ENCODE measurements around the gene SARS2.
"Not testable (repeated sequence)": the region's sequence is repeated elsewhere in the genome, so short reads cannot be mapped to it uniquely, and the experiment has no call there.

Gene SARS2

GRCh38 chr19:38946229-38947010 lies 15.9 kb upstream of the SARS2 start:
- peak; percentile 40 for DNase-seq

- DNase-seq, result no peak
Observed at GRCh38 chr19:38945562-38946228, 15.1 kb upstream of the SARS2 start.

DNA sequence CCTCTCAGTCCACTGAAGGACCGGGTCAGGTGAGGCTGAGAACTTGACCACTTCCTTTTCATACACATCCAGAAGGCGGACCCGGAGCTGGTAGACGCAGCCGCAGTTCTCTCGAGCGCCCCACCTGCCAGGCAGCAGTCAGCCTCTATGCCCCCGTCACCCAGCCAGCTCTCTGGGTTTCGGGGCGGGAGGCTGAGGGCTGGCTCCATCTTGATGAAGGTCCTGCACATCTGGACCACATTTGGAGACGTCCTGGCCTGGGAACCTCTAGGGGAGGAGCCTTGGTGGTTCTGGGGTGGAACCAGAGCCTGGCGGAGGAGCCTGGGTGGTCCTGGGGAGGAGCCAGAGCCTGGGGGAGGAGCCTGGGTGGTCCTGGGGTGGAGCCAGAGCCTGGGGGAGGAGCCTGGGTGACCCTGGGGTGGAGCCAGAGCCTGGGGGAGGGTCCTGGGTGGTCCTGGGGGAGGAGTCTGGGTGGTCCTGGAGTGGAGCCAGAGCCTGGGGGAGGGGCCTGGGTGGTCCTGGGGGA lies 14.5 kb upstream of the SARS2 start:
- DNase-seq, result peak; percentile 64

DNA sequence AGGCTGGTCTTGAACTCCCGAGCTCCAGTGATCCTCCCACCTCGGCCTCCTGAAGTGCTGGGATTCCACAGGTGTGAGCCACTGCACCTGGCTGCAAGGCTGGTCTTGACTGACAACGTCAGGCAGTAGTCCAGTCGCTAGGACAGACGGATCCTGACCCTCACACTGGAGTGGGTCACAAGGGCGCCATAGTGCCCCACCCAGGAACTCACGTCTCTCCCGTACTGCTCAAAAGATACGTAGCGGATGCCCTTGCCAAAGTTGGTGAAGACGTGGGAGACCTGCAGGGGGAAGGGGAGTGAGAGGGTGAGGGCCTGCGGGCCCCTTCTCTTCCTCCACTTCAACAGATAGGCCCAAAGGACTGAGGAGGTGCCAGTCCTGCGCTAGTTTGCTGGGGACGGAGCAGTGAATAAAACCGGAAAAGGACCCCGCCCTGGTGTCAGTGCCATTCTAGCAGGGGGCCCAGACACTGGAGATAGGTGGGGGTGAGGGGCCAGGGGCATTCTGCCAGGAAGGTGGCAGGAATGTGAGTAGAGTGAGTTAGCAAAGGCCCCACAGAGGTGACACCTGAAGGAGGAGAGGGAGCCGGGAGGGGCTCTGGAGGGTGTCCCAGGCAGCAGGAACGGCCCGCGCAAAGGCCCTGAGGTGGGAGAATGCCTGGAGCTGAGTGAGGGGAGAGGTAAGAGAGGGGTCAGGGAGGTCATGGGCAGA lies 12.1 kb upstream of the SARS2 start:
- DNase-seq, result no peak

GRCh38 chr19:38941979-38942378 lies 11.4 kb upstream of the SARS2 start:
- DNase-seq, result no peak

GRCh38 chr19:38941466-38941865 lies 10.9 kb upstream of the SARS2 start:
- not testable (repeated sequence) for DNase-seq

- no peak for DNase-seq
Observed at GRCh38 chr19:38939957-38940356, 9.4 kb upstream of the SARS2 start.

- DNase-seq, result no peak
Observed at GRCh38 chr19:38933544-38933943, 3.0 kb upstream of the SARS2 start.

- peak; percentile 35 for DNase-seq
Observed at GRCh38 chr19:38932425-38933179, 2.0 kb upstream of the SARS2 start.

DNA sequence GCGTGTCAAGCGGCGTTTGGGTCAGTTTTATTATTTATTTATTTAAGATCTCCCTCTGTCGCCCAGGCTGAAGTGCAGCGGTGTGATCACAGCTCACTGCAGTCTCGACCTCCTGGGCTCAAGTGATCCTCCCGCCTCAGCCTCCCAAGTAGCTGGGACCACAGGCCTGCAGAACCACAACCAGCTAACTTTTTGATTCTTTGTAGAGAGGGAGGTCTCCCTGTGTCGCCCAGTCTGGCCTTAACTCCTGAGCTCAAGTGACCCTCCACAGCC lies 894 bp upstream of the SARS2 start:
- DNase-seq, result no peak

DNA sequence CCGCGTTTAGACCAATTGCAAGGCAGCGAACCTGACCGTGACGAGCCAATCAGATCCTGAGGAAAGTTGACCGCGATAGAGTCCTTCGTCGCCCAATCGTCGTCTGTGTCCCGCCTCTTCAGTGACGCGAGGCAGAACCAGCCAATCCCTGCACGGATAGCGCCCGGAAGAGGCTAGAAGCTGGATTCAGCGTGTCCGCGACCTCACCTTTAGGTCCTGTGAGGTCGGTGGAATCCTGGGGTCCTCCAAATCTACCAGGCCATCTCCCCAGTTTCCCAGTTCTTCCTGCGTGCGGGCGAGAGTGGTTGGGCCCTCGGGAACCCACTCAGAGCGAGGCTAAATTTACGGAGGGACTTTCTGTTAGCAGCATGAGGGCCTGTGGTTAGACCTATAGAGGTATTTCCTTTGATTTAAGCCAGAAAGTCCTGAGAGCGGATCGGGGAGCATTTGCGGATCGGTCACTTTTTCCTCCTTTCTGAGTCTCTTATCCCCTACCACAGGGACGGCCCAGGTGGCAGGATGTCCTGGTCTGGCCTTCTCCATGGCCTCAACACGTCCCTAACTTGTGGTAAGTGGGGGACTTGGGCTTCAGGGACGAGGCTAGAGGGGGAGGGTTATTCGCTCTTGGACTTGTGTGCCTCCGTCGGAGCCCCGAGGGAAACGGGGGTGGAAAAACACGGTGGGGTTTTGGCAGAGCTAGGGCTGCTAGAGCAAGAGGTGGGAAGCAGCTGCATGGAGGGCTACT lies 385 bp upstream of the SARS2 start, which contains the start of gene MRPS12:
Gene MRPS12 (plus strand): TSS at position 169 of the 745 bp plus-strand sequence. CDS start 351 bp downstream, at position 520.
- DNase-seq, result peak; percentile 99

DNA sequence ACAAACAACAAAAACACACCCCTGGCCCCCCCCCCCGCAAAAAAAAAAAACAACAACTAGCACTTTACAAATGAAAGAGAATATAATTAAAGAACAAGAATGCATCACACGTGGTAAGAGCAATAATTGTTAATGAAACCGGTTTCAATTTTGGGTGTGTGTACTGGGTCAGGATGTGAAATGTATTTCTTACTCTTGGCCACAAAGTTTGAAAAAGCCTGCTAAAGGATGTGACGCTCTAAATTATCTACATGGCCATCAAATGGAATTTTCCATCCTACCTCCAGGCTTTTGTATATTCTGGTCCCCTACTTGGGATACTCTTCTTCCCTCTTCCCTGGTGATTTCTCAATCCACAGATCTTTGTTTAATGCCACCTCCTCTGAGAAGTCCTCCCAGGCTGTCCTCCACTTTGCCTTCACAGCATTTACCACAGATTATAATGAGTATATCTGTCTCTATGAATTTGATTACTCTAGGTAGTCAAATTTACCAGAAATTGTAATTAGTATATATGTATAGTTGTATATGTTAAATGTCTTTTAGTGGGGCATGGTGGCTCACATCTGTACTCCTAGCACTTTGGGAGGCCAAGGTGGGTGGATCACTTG lies 2.1 kb downstream of the SARS2 start:
- no peak for DNase-seq

DNA sequence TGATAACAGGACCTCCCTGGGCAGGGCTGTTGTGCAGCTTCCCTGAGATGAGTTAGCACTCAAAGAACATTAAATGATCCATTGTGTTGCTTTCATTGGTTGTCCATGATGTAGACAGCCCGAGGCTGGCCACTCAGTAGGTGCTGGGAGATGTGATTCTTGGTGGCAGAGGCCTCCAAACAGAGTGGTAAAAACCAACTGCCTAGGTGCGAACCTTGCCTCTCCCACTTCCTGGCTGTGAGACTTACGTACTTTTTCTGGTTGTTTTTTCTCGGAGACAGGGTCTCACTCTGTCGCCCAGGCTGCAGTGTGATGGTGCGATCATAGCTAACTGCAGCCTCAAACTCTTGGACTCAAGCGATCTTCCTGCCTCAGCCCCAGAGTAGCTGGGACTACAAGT lies 6.2 kb downstream of the SARS2 start:
- DNase-seq, result no peak

DNA sequence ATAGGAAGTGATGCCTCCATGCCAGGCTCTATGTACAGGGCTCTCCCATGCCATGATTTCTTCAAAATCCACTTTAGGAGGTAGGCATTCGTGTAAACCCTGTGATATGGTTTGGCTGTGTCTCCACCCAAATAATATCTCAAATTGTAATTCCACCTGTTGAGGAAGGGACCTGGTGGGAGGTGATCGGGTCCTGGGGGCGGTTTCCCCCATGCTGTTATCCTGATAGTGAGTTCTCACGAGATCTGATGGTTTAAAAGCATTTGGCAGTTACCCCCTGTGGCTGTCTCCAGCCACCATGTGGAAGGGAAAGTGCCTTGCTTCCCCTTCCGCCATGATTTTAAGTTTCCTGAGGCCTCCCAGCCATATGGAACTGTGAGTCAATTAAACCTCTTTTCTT lies 8.1 kb downstream of the SARS2 start:
- DNase-seq, result no peak

DNA sequence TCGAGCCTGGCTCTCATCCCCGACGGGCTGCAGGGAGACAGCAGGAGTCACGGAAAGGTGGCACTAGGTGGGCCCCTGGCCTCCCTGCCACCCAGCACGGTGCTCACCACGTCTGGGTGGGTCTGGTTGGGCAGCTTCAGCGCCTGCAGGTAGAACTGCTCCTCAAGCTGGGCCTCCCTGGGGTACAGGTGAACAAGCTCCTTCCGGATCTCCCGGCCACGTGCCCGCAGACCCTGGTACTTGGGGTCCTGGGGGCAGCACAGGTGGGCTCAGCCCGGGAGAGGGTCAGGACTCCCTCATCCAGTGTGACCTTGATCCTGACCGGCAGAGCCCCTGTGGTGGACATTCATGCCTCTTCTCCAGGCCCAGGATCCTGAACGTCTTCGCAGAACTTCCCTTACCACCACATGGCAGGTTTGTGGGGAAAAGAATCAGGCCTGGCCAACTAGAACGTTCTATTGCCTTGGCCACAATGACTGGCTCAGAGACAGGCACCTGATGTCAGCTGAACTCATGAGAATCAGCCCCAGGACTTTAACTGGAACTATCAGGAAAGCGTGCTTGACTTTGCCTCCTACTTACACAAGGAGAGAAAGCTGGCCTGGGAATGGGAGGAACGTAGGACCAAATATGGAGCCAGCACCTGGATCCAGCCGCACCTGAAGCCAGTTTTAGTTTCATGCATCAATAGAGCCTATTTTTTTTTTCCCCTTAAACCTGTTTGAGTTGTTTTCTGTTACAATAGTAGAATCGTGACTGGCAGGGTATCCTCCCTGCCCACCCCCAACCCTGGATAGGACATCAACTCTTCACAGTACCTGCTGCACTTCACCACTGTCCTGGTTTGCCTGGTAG lies 8.9 kb downstream of the SARS2 start:
- no peak for DNase-seq

DNA sequence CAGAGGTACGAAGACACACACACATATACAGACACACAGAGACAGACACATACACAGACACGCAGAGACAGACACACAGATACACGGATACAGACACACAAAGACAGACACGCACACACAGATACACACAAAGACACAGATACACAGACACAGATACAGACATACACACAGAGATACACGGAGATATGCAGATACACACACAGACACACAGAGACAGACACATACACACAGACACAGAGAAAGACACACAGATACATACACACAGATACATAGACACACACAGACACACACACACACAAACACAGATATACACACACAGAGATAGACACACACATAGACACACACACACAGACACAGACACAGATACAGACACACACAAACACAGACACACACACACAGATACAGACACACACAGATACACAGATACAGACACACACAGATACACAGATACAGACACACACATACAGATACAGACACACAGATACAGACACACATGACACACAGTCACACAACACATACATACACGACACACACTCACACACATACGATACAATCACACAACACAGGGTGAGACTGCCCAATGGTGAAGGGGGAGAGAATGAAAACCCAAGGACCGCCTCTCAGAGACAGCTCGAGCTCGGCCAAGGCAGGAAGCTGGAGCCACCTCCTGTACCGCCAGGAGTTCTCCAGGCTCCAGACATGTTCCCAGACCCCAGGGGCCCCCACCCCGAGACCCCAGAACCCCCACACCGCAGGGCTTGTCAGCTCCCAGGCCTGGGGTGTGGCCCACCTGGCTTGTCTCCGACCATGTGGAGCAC lies 9.8 kb downstream of the SARS2 start:
- no peak for DNase-seq

DNA sequence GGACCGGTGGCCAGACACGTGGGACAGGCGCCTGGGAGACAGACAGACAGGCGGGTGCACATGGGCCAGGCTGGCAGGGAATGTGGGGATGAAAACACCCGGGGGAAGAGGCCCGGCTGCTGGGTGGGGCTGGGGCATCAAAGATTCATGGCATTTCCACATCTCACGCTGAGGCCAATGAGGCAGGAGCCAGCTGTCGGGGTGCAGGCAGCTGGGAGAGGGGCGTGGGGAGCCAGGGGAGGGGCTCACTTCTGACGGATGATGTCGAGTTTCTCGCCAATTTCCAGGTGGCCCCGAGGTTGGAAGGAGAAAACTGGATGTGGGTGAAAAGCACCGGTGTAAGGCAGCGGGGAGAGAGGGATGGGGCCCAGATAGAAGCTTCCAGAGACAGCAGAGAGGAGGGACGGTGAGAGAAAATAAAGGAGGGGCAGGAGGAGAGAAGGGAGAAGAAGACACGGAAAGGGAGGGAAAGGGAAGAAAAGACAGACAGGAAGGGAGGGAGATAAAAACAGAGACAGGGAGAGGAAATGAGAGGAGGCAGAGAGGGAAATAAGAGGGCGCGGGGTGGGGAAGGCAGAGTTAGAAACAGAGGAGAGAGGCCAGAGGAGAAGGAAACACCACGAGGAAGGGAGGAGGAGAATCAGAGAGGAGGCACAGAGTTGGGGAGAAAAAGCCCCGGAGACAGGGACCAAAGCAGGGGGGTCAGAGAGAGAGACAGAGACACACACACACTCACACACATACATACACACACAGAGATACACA lies 10.5 kb downstream of the SARS2 start:
- DNase-seq, result no peak

DNA sequence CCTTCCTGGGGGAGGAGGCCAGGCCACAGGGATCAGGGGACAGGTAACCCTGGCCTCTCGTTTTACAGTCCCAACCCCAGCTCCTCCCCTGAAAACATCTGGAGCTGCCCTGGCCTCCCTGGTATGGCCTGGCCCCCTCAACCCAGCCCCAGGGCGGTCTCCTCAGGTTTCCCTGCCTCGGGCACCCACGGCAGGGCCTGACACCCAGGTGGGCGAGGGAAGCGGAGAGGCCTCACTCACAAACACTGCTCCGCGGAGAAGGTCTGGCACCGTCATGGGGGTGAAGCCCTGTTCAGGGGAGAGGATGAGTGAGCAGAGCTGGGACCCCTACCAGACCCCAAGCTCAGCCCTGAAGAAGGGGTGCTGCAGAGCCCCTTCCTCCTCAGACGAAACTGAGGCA lies 12.0 kb downstream of the SARS2 start:
- no peak for DNase-seq

DNA sequence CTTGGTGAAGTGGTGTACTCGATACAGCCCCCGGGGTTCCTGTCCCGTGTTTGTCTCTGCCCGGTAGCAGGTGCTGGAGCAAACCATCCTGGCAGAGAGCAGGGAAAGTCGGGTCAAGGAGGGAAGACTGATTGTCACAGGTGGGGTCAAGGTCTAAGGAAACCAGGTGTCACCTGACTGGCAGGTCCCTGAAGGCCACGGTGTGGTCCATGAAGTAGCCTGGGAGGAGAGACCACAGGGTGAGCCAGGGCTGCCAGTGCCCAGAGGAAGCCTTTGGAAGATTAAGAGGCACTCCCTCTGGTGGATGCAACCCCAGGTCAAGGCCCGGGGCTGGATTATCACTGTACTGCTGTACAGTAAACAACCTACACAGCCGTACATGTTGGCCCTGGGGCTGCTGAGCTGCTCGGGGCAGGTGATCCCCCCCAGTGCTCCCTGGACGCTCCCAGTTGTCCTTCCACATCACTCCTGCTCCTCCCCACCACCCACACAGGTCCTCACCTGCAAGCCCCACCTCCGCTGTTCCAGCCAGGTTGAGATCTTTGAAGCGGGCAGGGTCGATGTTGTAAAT lies 12.6 kb downstream of the SARS2 start:
- no peak for DNase-seq

Data from NCI-H69 (cell line).